GM21423 (cell line): Measurements from ENCODE around the gene MYH11.

Experiments used
- ATAC-seq: cut with Tn5 transposase; IDR thresholded peaks from one replicate; pipeline ENCODE4 v1.9.1; 2021; ENCODE audit warnings: mild to moderate bottlenecking, moderate library complexity; ENCODE audit not compliant: unreplicated experiment

Gene MYH11

DNA sequence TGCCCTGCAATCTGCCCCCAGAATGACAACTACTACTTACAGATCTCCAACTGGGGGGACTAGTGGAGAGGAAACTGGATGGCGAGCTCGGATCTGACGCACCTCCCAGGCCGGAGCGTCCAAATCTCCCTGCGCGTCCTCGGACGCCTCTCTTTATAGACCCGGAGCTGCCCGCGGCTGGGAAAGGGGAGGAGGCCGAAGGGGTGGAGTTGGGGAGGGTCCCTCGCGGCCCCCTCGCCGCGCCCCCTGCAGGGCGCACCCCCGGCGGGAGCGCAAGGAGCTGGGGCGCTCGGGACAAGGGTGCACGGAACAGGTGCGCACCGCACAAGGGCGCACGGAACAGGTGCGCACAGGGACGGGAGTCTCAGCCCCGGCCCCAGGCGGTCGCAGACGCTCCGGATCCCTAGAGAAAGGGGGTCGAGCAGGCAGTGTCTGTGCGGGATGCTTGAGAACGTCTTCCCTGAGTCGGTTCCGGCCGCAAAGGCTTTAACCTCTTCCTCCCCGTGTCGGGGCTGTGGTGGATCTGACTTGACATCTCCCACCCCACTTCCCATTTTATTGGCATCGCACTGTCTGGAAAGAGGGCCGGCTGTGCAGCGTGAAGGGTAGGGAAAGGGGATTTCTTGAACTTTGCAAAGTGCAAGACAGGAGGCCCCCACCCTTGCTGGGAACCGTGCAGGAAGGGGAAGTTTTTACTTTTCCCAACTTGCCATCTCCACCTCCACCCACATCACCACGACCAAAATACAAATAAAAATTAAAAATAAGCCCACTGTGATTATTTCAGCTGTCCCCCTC is at the start of gene MYH11:
Gene MYH11, minus strand, starts transcription at position 128 of the 798 bp plus-strand sequence. CDS start 18,776 bp downstream, outside the sequence.
- no peak for ATAC-seq

DNA sequence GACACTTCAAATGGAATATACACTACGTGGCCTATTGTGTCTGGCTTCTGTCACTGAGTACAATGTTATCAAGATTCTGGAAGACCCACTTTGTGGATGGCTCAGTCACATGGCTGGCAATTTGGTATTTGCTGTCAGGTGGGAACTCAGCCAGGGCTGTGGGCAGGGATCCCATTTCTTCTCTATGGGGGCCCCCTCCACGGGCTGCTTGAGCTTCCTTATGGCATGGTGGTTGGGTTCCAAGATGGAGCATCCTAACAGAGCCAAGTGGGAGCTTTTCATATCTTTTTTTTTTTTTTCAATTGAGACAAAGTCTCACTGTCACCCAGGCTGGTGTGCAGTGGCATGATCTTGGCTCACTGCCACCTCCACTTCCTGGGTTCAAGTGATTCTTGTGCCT is 49.6 kb upstream of the MYH11 start:
- no peak for ATAC-seq

DNA sequence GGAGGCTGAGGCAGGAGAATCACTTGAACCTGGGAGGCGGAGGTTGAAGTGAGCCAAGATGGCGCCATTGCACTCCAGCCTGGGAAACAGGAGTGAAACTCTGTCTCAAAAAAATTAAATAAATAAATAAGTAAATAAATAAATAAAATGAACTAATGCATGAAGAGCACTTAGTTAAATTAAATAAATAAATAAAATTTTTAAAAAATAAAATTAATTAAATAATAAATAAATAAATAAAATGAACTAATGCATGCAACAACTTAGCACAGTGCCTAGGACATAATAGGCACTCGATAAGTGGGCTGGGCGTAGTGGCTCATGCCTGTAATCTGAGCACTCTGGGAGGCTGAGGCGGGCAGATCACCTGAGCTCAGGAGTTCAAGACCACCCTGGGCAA is 47.1 kb upstream of the MYH11 start:
- no peak for ATAC-seq

GRCh38 chr16:15900901-15901500 is 44.2 kb upstream of the MYH11 start:
- no peak for ATAC-seq

DNA sequence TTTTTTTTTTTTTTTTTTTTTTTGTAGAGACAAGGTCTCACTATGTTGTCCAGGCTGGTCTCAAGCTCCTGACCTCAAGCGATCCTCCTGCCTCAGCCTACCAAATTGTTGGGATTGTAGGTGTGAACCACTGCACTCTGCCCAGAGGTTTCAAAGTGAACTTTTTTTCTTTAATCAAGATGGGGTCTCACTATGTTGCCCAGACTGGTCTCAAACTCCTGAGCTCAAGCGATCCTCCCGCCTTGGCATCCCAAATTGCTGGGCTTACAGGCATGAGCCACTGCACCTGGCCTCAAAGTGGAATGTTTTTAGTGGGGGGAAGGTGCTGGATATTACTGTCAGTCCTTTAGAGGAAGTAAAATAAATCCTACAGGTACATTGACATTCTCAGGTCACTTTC is 43.5 kb upstream of the MYH11 start:
- ATAC-seq, result no peak

GRCh38 chr16:15899538-15900100 is 42.8 kb upstream of the MYH11 start:
- ATAC-seq, result no peak

- ATAC-seq, result no peak
These were observed 41.8 kb upstream of the MYH11 start for GRCh38 chr16:15898654-15899053.

DNA sequence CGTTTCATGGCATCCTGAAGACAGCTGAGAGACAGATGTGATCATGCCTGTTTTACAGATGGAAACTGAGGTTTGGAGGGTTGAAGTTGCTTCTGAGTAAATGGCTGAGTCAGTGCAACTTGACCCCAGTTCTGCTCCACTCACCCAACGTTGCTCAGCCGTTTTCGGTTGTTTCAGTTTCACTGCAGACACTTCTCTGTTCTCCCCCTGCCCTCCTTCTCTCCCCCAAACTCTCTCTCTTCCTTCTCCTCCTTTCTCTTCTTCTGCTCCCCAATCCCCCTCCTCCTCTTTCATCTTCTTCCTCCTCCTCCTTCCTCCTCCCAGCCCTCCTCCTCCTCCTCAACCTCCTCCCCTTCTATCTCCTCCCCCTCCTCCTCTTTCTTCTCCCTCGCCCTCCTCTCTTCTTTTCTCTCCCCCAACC is 41.0 kb upstream of the MYH11 start:
- peak; percentile 70 for ATAC-seq

- ATAC-seq, result no peak
These were observed 40.4 kb upstream of the MYH11 start for GRCh38 chr16:15897121-15897780.

DNA sequence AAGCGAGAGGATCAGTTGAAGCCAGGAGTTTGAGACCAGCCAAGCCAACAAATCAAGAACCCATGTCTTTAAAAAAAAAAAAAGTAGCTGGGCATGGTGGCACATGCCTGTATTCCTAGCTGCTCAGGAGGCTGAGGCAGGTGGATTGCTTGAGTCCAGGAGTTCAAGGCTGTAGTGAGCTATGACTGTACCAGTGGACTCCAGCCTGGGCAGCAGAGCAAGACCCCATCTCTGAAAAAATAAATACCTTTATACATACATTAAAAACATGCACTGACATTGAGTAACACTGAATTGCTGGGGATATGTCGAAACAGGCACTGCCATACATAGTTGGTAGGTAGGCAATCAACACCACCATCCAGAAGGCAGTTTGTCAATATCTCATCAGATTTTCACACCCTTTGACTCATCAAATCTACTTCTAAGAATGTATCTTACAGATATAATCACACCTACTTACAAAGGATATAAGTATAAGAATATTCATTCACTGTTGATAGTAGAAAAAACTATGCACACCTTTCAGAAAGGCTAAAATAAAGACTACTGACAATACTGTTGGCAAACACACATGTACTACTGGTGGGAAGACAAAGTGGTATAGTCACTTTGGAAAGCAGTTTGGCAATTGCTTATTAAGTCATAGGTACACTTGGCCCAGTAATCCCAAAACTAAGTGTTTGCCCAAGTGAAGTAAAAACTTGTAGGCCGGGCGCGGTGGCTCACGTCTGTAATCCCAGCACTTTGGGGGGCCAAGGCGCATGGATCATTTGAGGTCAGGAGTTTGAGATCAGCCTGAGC is 37.9 kb upstream of the MYH11 start:
- no peak for ATAC-seq

DNA sequence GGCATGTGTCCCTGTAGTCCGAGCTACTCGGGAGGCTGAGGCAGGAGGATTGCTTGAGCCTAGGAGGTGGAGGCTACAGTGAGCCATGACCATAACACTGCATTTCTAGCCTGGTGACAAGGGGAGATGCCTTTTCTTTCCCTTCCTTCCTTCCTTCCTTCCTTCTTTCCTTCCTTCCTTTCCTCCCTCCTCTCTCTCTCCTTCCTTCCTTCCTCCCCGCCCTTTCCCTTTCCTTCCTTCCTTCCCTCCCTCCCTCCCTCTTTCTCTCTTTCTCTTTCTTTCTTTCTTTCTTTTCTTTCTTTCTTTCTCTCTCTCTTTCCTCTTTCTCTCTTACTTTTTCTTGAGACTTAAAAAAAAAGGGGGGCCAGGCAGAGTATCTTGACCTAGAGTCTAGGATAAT is 34.7 kb upstream of the MYH11 start:
- ATAC-seq, result no peak

DNA sequence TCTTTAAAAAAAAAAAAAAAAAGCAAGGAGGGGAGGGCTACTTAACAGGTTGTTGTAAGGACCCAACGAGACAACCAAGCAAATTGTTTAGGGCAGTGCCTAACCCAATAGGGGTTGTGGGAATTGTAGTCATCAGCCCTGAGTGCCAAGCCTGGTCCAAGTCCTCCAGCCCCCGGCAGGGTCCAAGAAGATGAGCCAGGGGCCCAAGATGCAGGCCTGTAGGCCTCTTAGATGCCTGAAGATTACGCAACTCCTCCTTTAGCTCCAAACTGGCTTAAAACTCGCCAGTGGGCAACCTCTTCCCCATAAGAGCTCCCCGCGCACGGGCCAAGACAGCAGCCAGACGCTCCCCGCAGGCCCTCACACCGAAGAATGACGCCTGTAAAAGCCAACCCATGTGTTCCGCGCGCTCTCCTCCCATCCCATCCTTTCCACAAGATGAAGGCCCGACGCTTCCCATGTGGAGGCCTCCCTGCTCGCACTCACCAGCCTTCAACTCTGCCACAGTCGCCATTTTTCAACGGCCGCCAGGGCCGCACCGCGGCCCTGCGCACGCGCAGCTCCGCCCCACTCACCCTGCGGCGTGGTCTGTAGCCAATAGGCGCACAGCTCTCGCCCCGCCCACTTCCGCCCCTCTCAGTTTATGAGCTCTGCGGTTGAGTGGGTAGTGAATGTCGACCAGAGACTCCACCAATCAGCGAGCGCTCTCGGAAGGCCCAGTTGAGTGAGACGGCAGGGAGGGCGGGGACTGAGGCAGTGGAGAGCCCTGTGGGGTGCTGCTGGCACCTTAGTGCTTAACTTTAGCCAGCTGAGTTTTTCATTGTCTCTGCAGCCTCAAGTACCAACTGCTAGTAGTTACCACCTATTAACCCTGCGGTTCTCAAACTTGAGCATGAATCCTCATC is 31.5 kb upstream of the MYH11 start, which contains the start of gene CEP20:
Gene CEP20, minus strand, starts transcription at position 532 of the 905 bp plus-strand sequence. Its CDS starts 18 bp downstream, at position 514.
- peak; percentile 98 for ATAC-seq

GRCh38 chr16:15887283-15887682 is 30.5 kb upstream of the MYH11 start:
- ATAC-seq, result no peak

- no peak for ATAC-seq
These were observed 29.2 kb upstream of the MYH11 start for GRCh38 chr16:15886078-15886477.

DNA sequence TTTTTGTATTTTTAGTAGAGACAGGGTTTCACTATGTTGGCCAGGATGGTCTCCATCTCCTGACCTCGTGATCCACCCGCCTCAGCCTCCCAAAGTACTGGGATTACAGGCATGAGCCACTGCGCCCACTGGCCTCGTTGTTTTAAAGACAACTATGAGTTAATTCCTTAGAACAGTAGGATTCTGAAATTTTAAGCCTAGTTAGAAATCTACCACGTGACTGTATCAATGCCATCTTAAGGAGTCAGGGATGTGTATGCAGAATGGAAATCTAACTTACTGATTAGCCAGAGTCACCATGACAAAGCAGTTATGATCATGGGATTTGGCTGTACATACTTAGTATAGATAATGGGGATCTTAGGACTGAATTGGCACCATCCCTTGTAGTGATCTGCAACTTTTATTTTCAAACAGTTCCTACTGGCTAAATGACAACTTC is 28.8 kb upstream of the MYH11 start:
- ATAC-seq, result no peak

DNA sequence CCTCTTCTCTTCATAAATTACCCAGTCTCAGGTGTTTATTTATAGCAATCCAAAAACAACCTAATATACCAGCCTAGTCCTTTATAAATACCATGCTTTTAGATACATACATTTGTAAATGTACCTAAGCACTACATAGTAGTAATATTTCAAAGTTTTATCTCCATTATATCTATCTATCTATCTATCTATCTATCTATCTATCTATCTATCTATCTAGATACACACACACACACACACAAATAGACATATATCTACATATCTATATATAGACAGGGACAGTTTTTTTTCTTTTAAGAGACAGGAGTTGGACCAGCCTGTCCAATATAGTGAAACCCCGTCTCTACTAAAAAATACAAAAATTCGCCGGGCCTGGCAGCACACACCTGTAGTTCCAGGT is 25.7 kb upstream of the MYH11 start:
- no peak for ATAC-seq

GRCh38 chr16:15881794-15882379 is 25.1 kb upstream of the MYH11 start:
- ATAC-seq, result no peak

DNA sequence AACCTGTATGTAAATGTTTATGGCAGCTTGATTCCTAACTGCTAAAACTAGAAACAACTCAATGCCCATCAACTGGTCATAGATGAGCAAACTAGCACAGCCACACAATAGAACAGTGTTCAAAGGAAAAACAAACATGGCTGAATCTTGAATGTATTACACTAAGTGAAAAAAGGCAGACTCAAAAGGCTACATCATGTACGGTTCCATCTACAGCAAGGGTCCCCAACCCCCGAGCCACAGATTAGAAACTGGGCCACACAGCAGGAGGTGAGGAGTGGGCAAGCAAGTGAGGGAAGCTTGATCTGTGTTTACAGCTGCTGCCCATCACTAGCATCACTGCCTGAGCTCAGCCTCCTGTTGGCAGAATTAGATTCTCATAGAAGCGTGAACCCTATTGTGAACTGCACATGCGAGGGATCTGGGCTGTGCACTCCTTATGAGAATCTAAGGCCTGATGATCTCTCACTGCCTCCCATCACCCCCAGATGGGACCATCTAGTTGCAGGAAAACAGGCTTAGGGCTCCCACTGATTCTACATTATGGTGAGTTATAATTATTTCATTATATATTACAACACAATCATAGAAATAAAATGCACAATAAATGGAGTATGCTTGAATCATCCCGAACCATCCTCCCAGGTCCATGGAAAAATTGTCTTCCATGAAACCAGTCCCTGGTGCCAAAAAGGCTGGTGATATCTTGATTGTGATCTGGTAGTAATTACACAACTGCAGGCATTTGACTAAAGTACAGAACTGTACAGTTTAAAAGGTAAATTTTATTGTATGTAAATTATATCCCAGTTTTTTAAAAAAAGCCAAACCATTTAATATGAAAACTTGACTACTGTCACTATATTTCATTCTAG is 23.8 kb upstream of the MYH11 start:
- ATAC-seq, result no peak
